SK-N-SH (cell line): ENCODE measurements around the gene TMEM109. TPM values are rescaled to one million over a fixed set of nuclear protein-coding genes. Genes with fewer than 3 reads are reported as not detected.

Experiments used
- CTCF ChIA-PET: fragments of 300-600, 350-600 bp; formaldehyde crosslinking; extraction: SDS; loops from one replicate; lab custom pipeline; 2021; lab: Yijun Ruan, JAX
- POLR2A ChIA-PET: fragments of 350-600 bp; sonication (Branson Sonifier 250); formaldehyde crosslinking; extraction: SDS; loops from one replicate; lab custom pipeline; 2020; ENCODE audit warnings: antibody characterized with exemption, inconsistent platforms; lab: Yijun Ruan, JAX
- DNase-seq: peaks from one replicate; pipeline ENCODE4 v3.0.0; 2012
- H2AFZ ChIP-seq: fragments of 200-600 bp; sonication (generic); 2 replicates; pipeline ENCODE4 v1.8.1; 2016; ENCODE audit warnings: antibody characterized with exemption, mild to moderate bottlenecking, low read depth
- H3F3A ChIP-seq: fragments of 200-600 bp; sonication (generic); replicated peaks from 2 replicates; pipeline ENCODE3; 2016; ENCODE audit warnings: antibody characterized with exemption, mild to moderate bottlenecking; ENCODE audit not compliant: insufficient read depth
- H3K27ac ChIP-seq, 2 experiments: fragments of 200-500 bp in 1 of 2; fragments of 200-600 bp in 1 of 2; sonication (Bioruptor generic) in 1 of 2; sonication (generic), shearing (Covaris generic) in 1 of 2; 2 replicates each; pipeline versions ENCODE4 v1.5.1 to v1.6.1; 2014 to 2016; ENCODE audit warnings: low read depth in 2 of 2, inconsistent platforms in 1 of 2, low read length in 1 of 2, mild to moderate bottlenecking in 1 of 2, mixed read lengths in 1 of 2
- H3K27me3 ChIP-seq: fragments of 200-600 bp; sonication (generic), shearing (Covaris generic); 2 replicates; pipeline ENCODE4 v1.6.1; 2016; ENCODE audit warnings: mixed run types; ENCODE audit not compliant: insufficient read depth
- H3K36me3 ChIP-seq, 2 experiments: fragments of 200-500 bp in 1 of 2; fragments of 200-600 bp in 1 of 2; sonication (Bioruptor generic) in 1 of 2; sonication (generic) in 1 of 2; replicated peaks in 1 of 2; 2 replicates each; pipeline versions ENCODE3 to v1.5.1; 2014 to 2016; ENCODE audit warnings: low read length in 1 of 2, mild to moderate bottlenecking in 1 of 2; ENCODE audit not compliant: insufficient read depth in 2 of 2, control insufficient read depth in 1 of 2
- H3K4me1 ChIP-seq, 2 experiments: fragments of 200-500 bp in 1 of 2; fragments of 200-600 bp in 1 of 2; sonication (Bioruptor generic) in 1 of 2; sonication (generic), shearing (Covaris generic) in 1 of 2; 2 replicates each; pipeline versions ENCODE4 v1.5.1 to v1.6.1; 2014 to 2016; ENCODE audit warnings: low read depth in 1 of 2, low read length in 1 of 2, mixed run types in 1 of 2; ENCODE audit not compliant: insufficient read depth in 2 of 2, control insufficient read depth in 1 of 2
- H3K4me2 ChIP-seq: fragments of 200-600 bp; sonication (generic), shearing (Covaris generic); 2 replicates; pipeline ENCODE4 v1.6.1; 2017; ENCODE audit warnings: mixed run types
- H3K4me3 ChIP-seq, 2 experiments: fragments of 200-500 bp in 1 of 2; fragments of 200-600 bp in 1 of 2; sonication (Bioruptor generic) in 1 of 2; sonication (generic), shearing (Covaris generic) in 1 of 2; 2 replicates each; pipeline versions ENCODE4 v1.5.1 to v1.8.1; 2014 to 2016; ENCODE audit warnings: low read depth in 2 of 2, inconsistent platforms in 1 of 2, low read length in 1 of 2, mild to moderate bottlenecking in 1 of 2, mixed read lengths in 1 of 2, moderate library complexity in 1 of 2
- H3K79me2 ChIP-seq: fragments of 200-600 bp; sonication (generic); 2 replicates; pipeline ENCODE4 v1.8.1; 2017; ENCODE audit warnings: mild to moderate bottlenecking; ENCODE audit not compliant: insufficient read depth
- H3K9ac ChIP-seq: fragments of 200-600 bp; sonication (generic); 2 replicates; pipeline ENCODE4 v1.6.1; 2017; ENCODE audit warnings: mixed run types
- H3K9me2 ChIP-seq: fragments of 200-600 bp; sonication (generic); 2 replicates; pipeline ENCODE4 v1.6.1; 2017; ENCODE audit warnings: mixed run types
- H3K9me3 ChIP-seq: fragments of 200-600 bp; sonication (generic); 2 replicates; pipeline ENCODE4 v1.6.1; 2017; ENCODE audit warnings: mixed run types, mild to moderate bottlenecking, moderate library complexity
- H4K20me1 ChIP-seq: fragments of 200-600 bp; sonication (generic); 2 replicates; pipeline ENCODE4 v1.6.1; 2017; ENCODE audit warnings: mild to moderate bottlenecking, mixed run types; ENCODE audit not compliant: insufficient read depth
- CHD2 ChIP-seq: fragments of 150-350 bp; IDR thresholded peaks from 2 replicates; pipeline ENCODE4 v1.6.1; 2018; ENCODE audit warnings: low read length; ENCODE audit not compliant: partially characterized antibody
- CTCF ChIP-seq: fragments of 200-600 bp; sonication (generic); IDR thresholded peaks from 2 replicates; pipeline ENCODE4 v1.6.1; 2017; ENCODE audit warnings: antibody characterized with exemption, mild to moderate bottlenecking, moderate library complexity
- EZH2phosphoT487 ChIP-seq: fragments of 200-600 bp; sonication (generic); IDR thresholded peaks from 2 replicates; pipeline ENCODE4 v1.6.1; 2017; ENCODE audit warnings: low read depth, mixed run types, mild to moderate bottlenecking, antibody characterized with exemption, moderate library complexity, borderline replicate concordance
- FOXJ3 ChIP-seq: sonication (generic); formaldehyde crosslinking; IDR thresholded peaks from 2 replicates; pipeline ENCODE4 v1.5.1; 2020; ENCODE audit warnings: mild to moderate bottlenecking, missing genetic modification reagents
- FOXM1 ChIP-seq: IDR thresholded peaks from 2 replicates; pipeline ENCODE4 v1.4.0; 2012; ENCODE audit warnings: low read depth, mild to moderate bottlenecking
- GATA2 ChIP-seq: sonication (generic); formaldehyde crosslinking; IDR thresholded peaks from 2 replicates; pipeline ENCODE4 v1.5.0; 2020; ENCODE audit warnings: mild to moderate bottlenecking, missing genetic modification reagents
- IRF3 ChIP-seq: fragments of 150-350 bp; IDR thresholded peaks from 2 replicates; pipeline ENCODE4 v1.6.1; 2016; ENCODE audit warnings: mild to moderate bottlenecking, low read depth, low read length
- MAX ChIP-seq: IDR thresholded peaks from 2 replicates; pipeline ENCODE4 v1.4.0; 2012; ENCODE audit warnings: low read depth
- MEF2A ChIP-seq: IDR thresholded peaks from 2 replicates; pipeline ENCODE4 v1.4.0; 2012; ENCODE audit warnings: low read depth, borderline replicate concordance
- MXI1 ChIP-seq: IDR thresholded peaks from 2 replicates; pipeline ENCODE4 v1.6.1; 2012; ENCODE audit warnings: mild to moderate bottlenecking, low read depth, low read length, improper control_type of control experiment
- NFIC ChIP-seq: IDR thresholded peaks from 2 replicates; pipeline ENCODE4 v1.4.0; 2012; ENCODE audit warnings: borderline replicate concordance
- PBX3 ChIP-seq: IDR thresholded peaks from 2 replicates; pipeline ENCODE4; 2012
- POLR2AphosphoS5 ChIP-seq: IDR thresholded peaks from 2 replicates; pipeline ENCODE4 v1.6.1; 2012; ENCODE audit warnings: low read depth, low read length
- SIN3A ChIP-seq: IDR thresholded peaks from 2 replicates; pipeline ENCODE4 v1.6.1; 2012; ENCODE audit warnings: low read depth, mild to moderate bottlenecking, low read length, moderate library complexity, borderline replicate concordance
- SMC3 ChIP-seq: IDR thresholded peaks from 2 replicates; pipeline ENCODE4 v1.6.1; 2012; ENCODE audit warnings: low read depth, low read length, improper control_type of control experiment
- TAF1 ChIP-seq: IDR thresholded peaks from 2 replicates; pipeline ENCODE4 v1.6.1; 2012; ENCODE audit warnings: low read depth, mild to moderate bottlenecking, low read length, moderate library complexity, borderline replicate concordance
- TCF12 ChIP-seq: IDR thresholded peaks from 2 replicates; pipeline ENCODE4 v1.4.0; 2012
- TEAD4 ChIP-seq: IDR thresholded peaks from 2 replicates; pipeline ENCODE4 v1.4.0; 2012; ENCODE audit warnings: mild to moderate bottlenecking, borderline replicate concordance; ENCODE audit not compliant: insufficient read depth
- USF2 ChIP-seq: fragments of 150-350 bp; IDR thresholded peaks from 2 replicates; pipeline ENCODE4 v1.6.1; 2017; ENCODE audit warnings: antibody characterized with exemption, low read length, low read depth, borderline replicate concordance
- ZBTB33 ChIP-seq: IDR thresholded peaks from 2 replicates; pipeline ENCODE4 v1.4.0; 2012; ENCODE audit warnings: low read depth, borderline replicate concordance
- WGBS: methylation state at CpG from one replicate; pipeline ENCODE4 v1.1.6; 2017; ENCODE audit warnings: low lambda C conversion rate; 5-methylcytosine and 5-hydroxymethylcytosine counted together
- polyA plus RNA-seq, 3 experiments: library from polyadenylated mRNA; depleted of rRNA; stranded (reverse); fragments of >200 nt; gene quantifications; 2 replicates each; pipeline ENCODE4 v1.2.3, GENCODE V29; 2012

Gene TMEM109
- polyA plus RNA-seq, 1 of the 3 experiments (the other 2 are of a cell fraction), result 52.7 TPM

GRCh38 chr11:60960405-60960804 is 46.4 kb downstream of the TMEM109 start:
- no peaks in the 10 kb centered on the region for H3K9me3 ChIP-seq
- H3K4me1 ChIP-seq, result no peaks in the 10 kb centered on the region
- no peak overlapping the region for H2AFZ ChIP-seq
- no peaks in the 10 kb centered on the region for H3K36me3 ChIP-seq
- 45% methylated on average over 6 of the region's 7 CpGs for WGBS
- no peaks in the 10 kb centered on the region for H3K9me2 ChIP-seq
- POLR2A ChIA-PET, result no interaction called here
- CTCF ChIA-PET, result interaction anchor here (1.4 to 1.5 kb wide), 2 partner anchors 10 to 20 kb away, joined by 3 to 4 read pairs; no protein-coding TSS in a partner anchor
- no peak for TF ChIP-seq NFIC
- no peak for TF ChIP-seq SMC3
- TF ChIP-seq POLR2AphosphoS5, result no peak
- no peak for TF ChIP-seq TAF1
- no peak for TF ChIP-seq MAX
- TF ChIP-seq FOXJ3 (CRISPR knock-in tag), result no peak
- no peak for TF ChIP-seq MXI1
- no peak for TF ChIP-seq EZH2phosphoT487
- no peak for TF ChIP-seq TEAD4
- TF ChIP-seq PBX3, result no peak
- TF ChIP-seq SIN3A, result no peak
- TF ChIP-seq CHD2, result no peak
- TF ChIP-seq, all 33 proteins: peak for 0
- no peak overlapping the region for H3K27ac ChIP-seq
- no peak overlapping the region for H3K4me2 ChIP-seq
- H3K4me3 ChIP-seq, result no peak overlapping the region
- H3F3A ChIP-seq, result no peaks in the 10 kb centered on the region
- no peaks in the 10 kb centered on the region for H4K20me1 ChIP-seq
- no peak overlapping the region for H3K9ac ChIP-seq
- H3K79me2 ChIP-seq, result no peaks in the 10 kb centered on the region
- no peaks in the 10 kb centered on the region; the same call in 1 of the 2 replicates for H3K27me3 ChIP-seq
- no peak for DNase-seq

- WGBS, result 47% methylated on average over 6 of the region's 6 CpGs
- CTCF ChIA-PET, result interaction anchor here (1.0 to 1.3 kb wide), 2 partner anchors 29 to 65 kb away, joined by 3 read pairs; no protein-coding TSS in a partner anchor
- TF ChIP-seq SMC3, result no peak
- TF ChIP-seq GATA2 (CRISPR knock-in tag), result no peak
- no peak for TF ChIP-seq TEAD4
- no peak for TF ChIP-seq CHD2
- TF ChIP-seq FOXM1, result no peak
- TF ChIP-seq CTCF, result no peak
- TF ChIP-seq MEF2A, result no peak
- no peak for TF ChIP-seq TCF12
- no peak for TF ChIP-seq ZBTB33
- TF ChIP-seq NFIC, result no peak
- TF ChIP-seq USF2, result no peak
- no peak for TF ChIP-seq IRF3
- no peak for TF ChIP-seq SIN3A
- TF ChIP-seq, all 33 proteins: peak for 0
These were observed 50.8 kb downstream of the TMEM109 start for GRCh38 chr11:60964801-60965200.

More at GRCh38 chr11:60964801-60965200, 50.8 kb downstream of the TMEM109 start:
- POLR2A ChIA-PET, result no interaction called here
- Histone ChIP-seq H3K27ac (no peak overlapping the region), H3K36me3 (no peaks in the 10 kb centered on the region), H3K4me1 (no peaks in the 10 kb centered on the region), H2AFZ (no peak overlapping the region), H3K4me2 (no peak overlapping the region), H3K9ac (no peak overlapping the region), H3K27me3 (peaks cover 4% of the 10 kb centered on the region; the same call in 1 of the 2 replicates), H3K79me2 (no peaks in the 10 kb centered on the region), H3K9me2 (no peaks in the 10 kb centered on the region), H3K9me3 (no peaks in the 10 kb centered on the region), H3K4me3 (no peak overlapping the region), H3F3A (no peaks in the 10 kb centered on the region), H4K20me1 (no peaks in the 10 kb centered on the region)
- no peak for DNase-seq
